Lower leg skin (tissue), 3 donors: ENCODE measurements around the gene TBRG4.

Source experiments
- POLR2A ChIP-seq, 2 donors: fragments of 450-650 bp; IDR thresholded peaks; one replicate each; pipeline ENCODE4 v1.6.1; 2016 to 2017; ENCODE audit warnings: antibody characterized with exemption in 2 of 2, mild to moderate bottlenecking in 1 of 2, moderate library complexity in 1 of 2
- TF ChIP-seq, protein P1 (sequence below), 3 donors: fragments of 450-650 bp; IDR thresholded peaks; one replicate each; pipeline ENCODE4 v1.5.1; 2016; ENCODE audit warnings: antibody characterized with exemption in 3 of 3, mild to moderate bottlenecking in 3 of 3, moderate library complexity in 2 of 3

DNA sequence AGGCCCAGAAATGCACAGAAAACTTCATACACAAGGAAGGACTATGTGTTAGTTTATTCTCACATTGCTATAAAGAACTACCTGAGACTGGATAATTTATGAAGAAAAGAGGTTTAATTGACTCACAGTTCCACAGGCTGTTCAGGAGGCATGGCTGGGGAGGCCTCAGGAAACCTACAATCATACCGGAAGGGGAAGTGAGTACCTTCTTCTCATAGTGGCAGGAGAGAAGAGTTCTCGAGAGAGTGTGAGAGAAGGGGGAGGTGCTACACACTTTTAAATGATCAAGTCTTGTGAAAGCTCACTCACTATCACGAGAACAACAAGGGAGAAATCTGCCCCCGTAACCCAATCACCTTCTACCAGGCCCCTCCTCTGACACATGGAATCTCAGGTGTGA, 29.3 kb upstream of the TBRG4 start:
- TF ChIP-seq, protein P1, sequence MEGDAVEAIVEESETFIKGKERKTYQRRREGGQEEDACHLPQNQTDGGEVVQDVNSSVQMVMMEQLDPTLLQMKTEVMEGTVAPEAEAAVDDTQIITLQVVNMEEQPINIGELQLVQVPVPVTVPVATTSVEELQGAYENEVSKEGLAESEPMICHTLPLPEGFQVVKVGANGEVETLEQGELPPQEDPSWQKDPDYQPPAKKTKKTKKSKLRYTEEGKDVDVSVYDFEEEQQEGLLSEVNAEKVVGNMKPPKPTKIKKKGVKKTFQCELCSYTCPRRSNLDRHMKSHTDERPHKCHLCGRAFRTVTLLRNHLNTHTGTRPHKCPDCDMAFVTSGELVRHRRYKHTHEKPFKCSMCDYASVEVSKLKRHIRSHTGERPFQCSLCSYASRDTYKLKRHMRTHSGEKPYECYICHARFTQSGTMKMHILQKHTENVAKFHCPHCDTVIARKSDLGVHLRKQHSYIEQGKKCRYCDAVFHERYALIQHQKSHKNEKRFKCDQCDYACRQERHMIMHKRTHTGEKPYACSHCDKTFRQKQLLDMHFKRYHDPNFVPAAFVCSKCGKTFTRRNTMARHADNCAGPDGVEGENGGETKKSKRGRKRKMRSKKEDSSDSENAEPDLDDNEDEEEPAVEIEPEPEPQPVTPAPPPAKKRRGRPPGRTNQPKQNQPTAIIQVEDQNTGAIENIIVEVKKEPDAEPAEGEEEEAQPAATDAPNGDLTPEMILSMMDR (IDR thresholded peaks at IDR 0.05) = no peak
- TF ChIP-seq POLR2A (IDR thresholded peaks at IDR 0.05) = no peak
